GM18867 (cell line): ENCODE measurements around the gene GPATCH4.
"Not testable (repeated sequence)": the region's sequence is repeated elsewhere in the genome, so short reads cannot be mapped to it uniquely, and the experiment has no call there.

Source experiments
- ATAC-seq: cut with Tn5 transposase; IDR thresholded peaks from one replicate; pipeline ENCODE4 v1.9.1; 2021; ENCODE audit warnings: mild to moderate bottlenecking, moderate library complexity; ENCODE audit not compliant: unreplicated experiment

Gene GPATCH4

GRCh38 chr1:156581661-156582387, 19.5 kb downstream of the GPATCH4 start:
- ATAC-seq, result no peak

- no peak for ATAC-seq
Measured at GRCh38 chr1:156579472-156579871, 21.8 kb downstream of the GPATCH4 start, which contains the start of gene TTC24. TSS of gene TTC24 (plus strand) at chr1:156579723. CDS start at chr1:156581365, 1,642 bp downstream.

GRCh38 chr1:156578055-156578454, 23.2 kb downstream of the GPATCH4 start:
- ATAC-seq, result no peak

GRCh38 chr1:156577550-156577949, 23.7 kb downstream of the GPATCH4 start:
- no peak for ATAC-seq

- ATAC-seq, result no peak
Measured at GRCh38 chr1:156574039-156574633, 27.1 kb downstream of the GPATCH4 start.

- no peak for ATAC-seq
Measured at GRCh38 chr1:156572663-156573018, 28.6 kb downstream of the GPATCH4 start.

- ATAC-seq, result peak; percentile 79
Measured at GRCh38 chr1:156571919-156572662, 29.2 kb downstream of the GPATCH4 start, which contains the start of gene IQGAP3. TSS of gene IQGAP3 (minus strand) at chr1:156572565. CDS start at chr1:156572529, 36 bp downstream.

- no peak for ATAC-seq
Measured at GRCh38 chr1:156571261-156571852, 29.9 kb downstream of the GPATCH4 start.

GRCh38 chr1:156566436-156566835, 34.8 kb downstream of the GPATCH4 start:
- no peak for ATAC-seq

- no peak for ATAC-seq
Measured at GRCh38 chr1:156565519-156565918, 35.8 kb downstream of the GPATCH4 start.

- no peak for ATAC-seq
Measured at GRCh38 chr1:156560585-156561163, 40.6 kb downstream of the GPATCH4 start.

GRCh38 chr1:156559797-156560385, 41.4 kb downstream of the GPATCH4 start:
- ATAC-seq, result no peak

GRCh38 chr1:156559086-156559796, 42.0 kb downstream of the GPATCH4 start:
- no peak for ATAC-seq

- no peak for ATAC-seq
Measured at GRCh38 chr1:156556354-156556753, 44.9 kb downstream of the GPATCH4 start.

GRCh38 chr1:156555715-156556114, 45.6 kb downstream of the GPATCH4 start:
- ATAC-seq, result no peak

GRCh38 chr1:156554971-156555370, 46.3 kb downstream of the GPATCH4 start:
- ATAC-seq, result no peak

GRCh38 chr1:156553860-156554485, 47.3 kb downstream of the GPATCH4 start:
- no peak for ATAC-seq

GRCh38 chr1:156552937-156553336, 48.3 kb downstream of the GPATCH4 start:
- ATAC-seq, result not testable (repeated sequence)

- ATAC-seq, result no peak
Measured at GRCh38 chr1:156552518-156552917, 48.8 kb downstream of the GPATCH4 start.
